K562 (cell line): ENCODE data around the gene PTAFR. TPM values are rescaled to one million over a fixed set of nuclear protein-coding genes. Genes with fewer than 3 reads are reported as not detected.

ENCODE experiments used
- ARID3A ChIP-seq: IDR thresholded peaks from 2 replicates; pipeline ENCODE4 v1.6.1; 2012; ENCODE audit warnings: low read depth, low read length, improper control_type of control experiment, borderline replicate concordance
- ARNT ChIP-seq, 2 experiments: fragments of 450-650 bp; IDR thresholded peaks; 2 replicates each; pipeline ENCODE4 v1.6.1; 2016; ENCODE audit warnings: mild to moderate bottlenecking in 1 of 2
- CHD7 ChIP-seq: fragments of 200-600 bp; sonication (generic); IDR thresholded peaks from one replicate; pipeline ENCODE4 v1.6.1; 2012; ENCODE audit warnings: mild to moderate bottlenecking, low read depth, low read length, inconsistent platforms
- EP300 ChIP-seq: IDR thresholded peaks from 2 replicates; pipeline ENCODE4 v1.6.1; 2012; ENCODE audit warnings: low read length, improper control_type of control experiment
- ETS2 ChIP-seq: IDR thresholded peaks from 2 replicates; pipeline ENCODE4 v1.6.1; 2016; ENCODE audit warnings: borderline replicate concordance, missing genetic modification characterization, mild to moderate bottlenecking, moderate library complexity, missing compliant biosample characterization; ENCODE audit not compliant: poor library complexity, severe bottlenecking
- MYC ChIP-seq, 2 experiments: fragments of 250-450 bp in 1 of 2; sonication (Bioruptor Pico) in 1 of 2; IDR thresholded peaks; 2 replicates each; pipeline versions ENCODE4 v1.5.1 to v1.6.1; 2012 to 2021; ENCODE audit warnings: low read depth in 2 of 2, borderline replicate concordance in 1 of 2, improper control_type of control experiment in 1 of 2, low read length in 1 of 2, mild to moderate bottlenecking in 1 of 2, moderate library complexity in 1 of 2
- SNRNP70 ChIP-seq: fragments of 200-400 bp; formaldehyde crosslinking; optimal IDR thresholded peaks from 2 replicates; pipeline ENCODE3; 2017; ENCODE audit warnings: low read depth, low read length
- TGIF2 ChIP-seq: sonication (generic); formaldehyde crosslinking; IDR thresholded peaks from 2 replicates; pipeline ENCODE4 v1.8.1; 2022; ENCODE audit warnings: mild to moderate bottlenecking, missing genetic modification reagents, moderate library complexity
- ZBTB1 ChIP-seq: sonication (generic); formaldehyde crosslinking; IDR thresholded peaks from 2 replicates; pipeline ENCODE4 v1.8.1; 2023; ENCODE audit warnings: missing genetic modification reagents, low read depth, mild to moderate bottlenecking, borderline replicate concordance
- polyA plus RNA-seq, 8 experiments: library from polyadenylated mRNA; depleted of rRNA in 4 of 8; stranded (reverse) in 5 of 8; unstranded in 3 of 8; fragments of >200 nt; fragmentation: Nextera tagmentation in 2 of 8; fragmentation: Illumina TruSeq in 1 of 8; extraction: Ambion mirVana in 2 of 8; extraction: Trizol in 1 of 8; gene quantifications; 2 replicates each; pipeline versions ENCODE4 v1.2.1 to v1.2.3, GENCODE V29; 2011 to 2014; ENCODE audit warnings: inconsistent platforms in 1 of 8, missing spikeins in 1 of 8
- total RNA-seq, 7 experiments: library from RNA; depleted of rRNA in 6 of 7; stranded (reverse); fragments of >200 nt in 6 of 7; fragmentation: Illumina TruSeq in 2 of 7; extraction: Trizol in 2 of 7; gene quantifications; 2 replicates each; pipeline versions ENCODE4 v1.2.1 to v1.2.3, GENCODE V29; 2011 to 2021; ENCODE audit warnings: low replicate concordance in 1 of 7

Gene PTAFR
- total and polyA plus RNA-seq, 9 of the 15 experiments (the other 6 are each of a cell fraction or from before 2014, with no cell fraction given), result 0.15 to 0.55 (median 0.40) TPM; not detected in 1

GRCh38 chr1:28122183-28122582 lies 54.3 kb downstream of the PTAFR start (continued):
- TF ChIP-seq CHD7 (no peak), ARID3A (no peak), ETS2 (tag) (no peak), ZBTB1 (CRISPR knock-in tag) (no peak), ARNT (IDR thresholded peaks at IDR 0.05) (no peak), MYC (IDR thresholded peaks at IDR 0.05; ENCODE audit: low read depth, low read length) (no peak), MYC (CRISPR knock-in tag; IDR thresholded peaks at IDR 0.05; ENCODE audit: borderline replicate concordance, low read depth) (no peak), SNRNP70 (no peak), TGIF2 (no peak), EP300 (no peak)
